GM19043 (cell line): Measurements from ENCODE around the gene CNTF.

Experiments
- ATAC-seq: cut with Tn5 transposase; IDR thresholded peaks from one replicate; pipeline ENCODE4 v1.9.1; 2021; ENCODE audit warnings: low read depth; ENCODE audit not compliant: unreplicated experiment

Gene CNTF

DNA sequence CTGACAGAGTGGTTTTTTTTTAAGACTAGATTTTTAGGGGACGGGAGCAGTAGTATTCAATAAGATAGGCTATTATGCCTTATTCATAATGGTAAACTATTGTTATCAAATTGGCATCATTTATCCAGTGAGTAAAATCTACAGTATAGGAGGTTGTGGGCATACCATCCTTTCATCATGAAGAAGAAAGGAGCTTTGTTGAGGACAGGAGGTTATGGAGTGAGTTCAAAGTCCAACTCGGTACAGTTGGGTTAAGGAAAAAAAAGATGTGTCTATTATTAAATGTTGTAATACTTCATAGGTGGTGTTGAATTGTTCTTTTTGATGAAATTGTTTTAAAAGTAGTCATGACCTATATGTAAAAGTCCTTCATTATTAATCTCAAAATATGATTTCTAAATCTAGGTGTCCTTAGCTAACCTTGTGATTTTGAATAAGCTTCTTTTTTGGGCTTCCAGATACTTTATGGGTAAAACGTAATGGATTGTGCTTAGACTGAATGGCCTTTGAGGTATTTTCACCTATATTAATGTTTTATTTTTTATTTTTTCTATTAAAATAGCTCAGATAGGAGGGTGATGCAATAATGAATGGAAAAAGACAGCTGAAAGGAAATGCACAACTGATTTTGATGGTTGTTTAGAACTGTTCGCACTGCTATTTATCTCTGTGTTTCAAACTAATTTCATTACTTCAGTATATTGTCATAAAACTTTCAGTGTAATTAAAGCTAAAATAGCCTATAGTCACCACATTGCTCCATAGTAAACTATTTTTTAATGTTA lies 15.3 kb upstream of the CNTF start:
- ATAC-seq = no peak

DNA sequence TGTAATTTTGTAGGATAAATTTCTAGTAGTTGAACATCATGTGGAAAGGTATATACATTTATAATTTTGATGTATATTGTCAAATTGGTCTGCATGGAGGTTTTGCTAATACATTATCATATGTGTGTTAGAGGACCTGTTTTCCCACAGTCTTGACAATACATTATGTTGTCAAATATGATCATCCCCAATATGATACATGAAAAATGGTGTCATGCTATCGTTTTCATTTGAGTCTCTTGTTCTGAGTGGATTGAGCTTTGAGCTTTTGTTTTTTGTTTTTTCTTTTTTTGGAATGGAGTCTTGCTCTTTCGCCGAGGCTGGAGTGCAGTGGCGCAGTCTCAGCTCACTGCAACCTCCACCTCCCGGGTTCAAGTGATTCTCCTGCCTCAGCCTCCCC lies 14.1 kb upstream of the CNTF start:
- ATAC-seq = no peak

DNA sequence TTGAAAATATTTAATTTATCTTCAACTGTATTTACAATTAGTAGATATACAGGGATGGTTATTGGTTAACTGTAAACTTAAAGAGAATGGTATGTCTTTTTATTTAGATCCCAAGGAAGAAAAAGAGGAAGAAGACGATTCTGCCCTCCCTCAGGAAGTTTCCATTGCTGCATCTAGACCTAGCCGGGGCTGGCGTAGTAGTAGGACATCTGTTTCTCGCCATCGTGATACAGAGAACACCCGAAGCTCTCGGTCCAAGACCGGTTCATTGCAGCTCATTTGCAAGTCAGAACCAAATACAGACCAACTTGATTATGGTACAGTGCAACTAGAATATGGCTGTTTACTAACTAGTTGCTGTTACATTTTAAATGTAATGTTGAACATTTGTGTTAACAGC lies 12.7 kb upstream of the CNTF start:
- ATAC-seq = no peak

- ATAC-seq = no peak
These were observed 9.2 kb upstream of the CNTF start for GRCh38 chr11:58613228-58613627.

DNA sequence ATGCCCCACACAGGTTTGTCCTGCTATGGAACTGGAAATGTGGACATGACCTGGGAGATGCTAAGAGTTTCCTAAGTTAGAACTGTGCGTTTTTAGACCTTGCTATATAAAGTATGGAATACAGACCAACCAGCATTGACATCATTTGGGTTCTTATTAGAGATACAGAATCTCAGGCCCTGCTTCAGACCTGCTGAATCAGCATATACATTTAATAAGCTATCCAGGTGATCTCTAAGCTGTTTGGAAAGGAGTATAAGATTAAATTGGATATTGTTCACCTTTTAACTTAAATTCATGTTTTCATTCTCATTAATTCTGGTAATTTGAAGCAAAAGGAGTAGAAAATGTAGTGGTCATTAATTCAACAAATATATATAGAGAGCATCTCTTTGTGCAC lies 6.9 kb upstream of the CNTF start:
- no peak for ATAC-seq

- no peak for ATAC-seq
These were observed 5.9 kb upstream of the CNTF start for GRCh38 chr11:58616594-58616993.

- ATAC-seq = no peak
These were observed 4.4 kb upstream of the CNTF start for GRCh38 chr11:58617976-58618557.

- ATAC-seq = no peak
These were observed 741 bp upstream of the CNTF start for GRCh38 chr11:58621586-58622262.

DNA sequence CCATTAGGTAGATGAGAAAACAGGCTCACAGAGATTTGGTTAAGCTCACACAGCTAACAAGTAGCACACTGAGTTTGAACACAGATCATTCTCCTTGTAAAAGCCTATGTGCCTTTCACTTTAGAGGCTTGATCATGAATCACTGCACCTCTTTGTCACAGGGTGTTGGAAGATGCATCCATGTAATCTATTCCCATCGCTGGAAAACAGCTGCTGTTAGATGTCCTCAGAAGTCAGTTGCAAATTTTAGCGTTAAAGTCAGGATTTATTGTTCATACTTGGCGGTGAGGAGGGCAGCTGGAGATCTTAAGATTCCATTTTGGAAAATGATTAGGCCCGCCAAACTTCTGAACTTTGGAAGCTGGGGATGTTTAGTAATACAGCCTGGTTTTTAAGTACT lies 2.6 kb downstream of the CNTF start:
- no peak for ATAC-seq

DNA sequence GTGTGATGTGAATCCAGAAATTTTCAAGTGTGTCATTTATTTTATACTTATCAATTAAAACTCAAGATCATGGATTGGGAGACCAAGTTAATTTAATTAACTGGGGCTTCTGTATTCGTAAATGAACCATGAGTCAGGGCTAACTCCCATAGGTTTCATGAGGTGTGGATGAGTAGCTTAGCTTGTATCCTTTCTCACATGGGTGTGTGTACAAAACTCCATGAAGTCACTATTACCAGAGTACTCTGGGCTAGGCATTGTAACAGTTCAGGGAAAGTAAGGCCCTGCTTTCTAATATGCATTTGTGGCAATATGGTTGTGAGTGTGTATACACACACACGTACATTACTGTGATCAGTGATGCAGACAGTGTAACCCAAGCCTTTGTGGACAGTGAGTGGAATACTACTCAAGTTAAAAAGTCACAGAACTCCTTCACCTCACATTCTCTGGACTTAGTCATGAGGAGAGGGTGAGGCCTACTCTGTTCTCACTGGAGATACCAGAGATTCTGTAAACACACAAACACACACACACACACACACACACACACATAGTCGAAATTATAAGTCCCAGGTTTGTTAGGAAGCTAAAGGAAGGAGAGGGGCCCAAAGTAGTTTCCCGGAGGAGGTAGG lies 3.5 kb downstream of the CNTF start:
- no peak for ATAC-seq

GRCh38 chr11:58626934-58627483 lies 4.5 kb downstream of the CNTF start:
- ATAC-seq = no peak

GRCh38 chr11:58628446-58628845 lies 6.0 kb downstream of the CNTF start:
- no peak for ATAC-seq

DNA sequence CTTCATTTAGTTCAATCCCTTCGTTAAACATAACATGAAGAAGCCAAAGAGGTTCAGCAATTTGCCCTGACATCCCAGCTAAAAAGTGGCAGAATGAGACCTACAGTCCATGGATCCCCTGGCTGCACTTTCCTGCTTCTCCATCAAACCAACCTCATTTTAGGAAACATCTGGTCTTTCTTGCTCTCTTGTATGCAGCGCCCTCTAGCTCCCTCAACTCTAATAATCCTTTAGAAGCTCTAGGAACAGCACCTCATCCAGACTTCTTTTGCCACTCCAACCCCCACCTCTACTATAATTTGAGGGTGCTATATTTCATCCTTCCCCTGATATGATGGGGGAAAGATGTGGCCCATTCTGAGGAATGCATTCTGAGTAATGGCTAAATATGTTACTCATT lies 7.4 kb downstream of the CNTF start:
- ATAC-seq = no peak

GRCh38 chr11:58631378-58631777 lies 8.9 kb downstream of the CNTF start:
- ATAC-seq = no peak

DNA sequence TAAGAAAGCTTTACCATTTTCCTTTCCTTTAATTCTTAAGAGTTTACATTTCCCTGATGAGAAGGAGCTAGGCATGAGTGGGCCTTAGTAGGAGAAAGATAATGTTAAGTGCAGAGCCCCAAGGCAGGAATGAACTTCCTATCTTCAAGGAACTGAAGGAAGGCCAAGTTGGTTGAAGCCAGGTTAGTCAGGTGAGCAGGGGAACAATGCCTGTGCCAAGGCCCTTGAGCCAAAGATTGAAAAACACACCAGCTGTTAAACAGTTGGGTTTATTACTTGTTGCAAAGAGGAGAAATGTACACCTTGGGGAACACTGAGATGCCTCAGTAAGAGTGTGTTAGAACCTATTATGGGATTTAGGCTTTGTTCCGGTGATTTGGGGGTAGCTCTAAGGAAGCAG lies 10.0 kb downstream of the CNTF start:
- no peak for ATAC-seq

GRCh38 chr11:58636587-58636986 lies 14.1 kb downstream of the CNTF start:
- no peak for ATAC-seq

- ATAC-seq = no peak
These were observed 14.9 kb downstream of the CNTF start for GRCh38 chr11:58637371-58637770.

- no peak for ATAC-seq
These were observed 16.6 kb downstream of the CNTF start for GRCh38 chr11:58639103-58639502.

GRCh38 chr11:58639669-58640068 lies 17.2 kb downstream of the CNTF start:
- ATAC-seq = no peak

- no peak for ATAC-seq
These were observed 18.0 kb downstream of the CNTF start for GRCh38 chr11:58640386-58641023.

DNA sequence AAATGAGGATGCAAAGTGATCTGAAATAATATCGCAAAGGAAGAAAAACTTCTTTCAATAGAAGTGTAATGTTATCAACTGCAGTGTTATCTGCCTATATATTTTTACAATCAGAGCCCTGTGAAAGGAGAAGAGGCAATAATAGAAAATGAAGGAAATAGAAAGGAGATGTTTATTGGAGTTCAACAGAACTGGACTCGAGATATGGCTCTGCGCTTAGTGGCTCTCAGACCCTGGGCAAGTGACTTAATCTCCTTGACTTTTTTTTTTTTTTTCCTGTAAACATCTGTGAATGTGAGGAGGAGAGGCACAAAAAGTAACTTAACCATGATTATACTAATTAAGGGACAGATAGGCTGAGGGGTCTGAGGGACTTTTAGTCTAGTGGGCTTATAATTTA lies 18.9 kb downstream of the CNTF start:
- no peak for ATAC-seq
